ENCODE data around the gene TNS3. TPM values are rescaled to one million over a fixed set of nuclear protein-coding genes. Genes with fewer than 3 reads are reported as not detected.

Gene TNS3
- total RNA-seq, 1 donor from 2014 or later, result 92.9 TPM

DNA sequence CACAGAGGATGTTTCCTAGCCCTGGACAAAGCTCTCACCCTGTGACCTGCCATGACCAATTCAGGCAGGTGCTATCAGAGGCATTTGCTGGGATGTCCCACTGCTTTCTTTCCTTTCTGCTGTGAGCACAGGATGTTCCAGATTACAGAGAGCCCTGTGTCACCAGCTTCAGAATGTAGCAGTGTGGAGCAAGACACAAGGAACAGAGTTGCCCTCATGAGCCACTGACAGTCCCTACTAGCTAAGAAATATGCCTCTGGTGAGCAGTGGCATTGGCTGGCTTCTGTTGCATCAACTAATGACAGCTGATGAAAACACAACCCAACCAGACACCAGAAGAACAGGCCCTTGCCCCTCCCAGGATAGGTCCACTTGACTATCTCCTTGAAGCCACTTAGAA lies 337.2 kb downstream of the TNS3 start:
- Histone ChIP-seq H3K4me1 (ENCODE audit: insufficient read depth, low read length) (no peaks in the 10 kb centered on the region), H3K36me3 (ENCODE audit: insufficient read depth, low read length) (no peaks in the 10 kb centered on the region), H3K9ac (ENCODE audit: low read length) (no peak overlapping the region), H3K4me3 (ENCODE audit: insufficient read depth, low read depth, low read length) (no peak overlapping the region), H2AFZ (ENCODE audit: low read depth, low read length) (no peak overlapping the region), H3K79me2 (ENCODE audit: insufficient read depth, low read length) (no peaks in the 10 kb centered on the region), H3K4me2 (ENCODE audit: low read length) (no peak overlapping the region), H4K20me1 (ENCODE audit: insufficient read depth, low read length) (no peaks in the 10 kb centered on the region), H3K9me3 (ENCODE audit: insufficient read depth, low read depth, low read length) (no peaks in the 10 kb centered on the region), H3K27ac (ENCODE audit: low read depth, low read length) (no peak overlapping the region), H3K27me3 (ENCODE audit: insufficient read depth, low read length) (no peaks in the 10 kb centered on the region)
- no peak for FAIRE-seq
- Mint-ChIP-seq H3K9me3 (ENCODE audit: unreplicated experiment) (peaks cover 5% of the 10 kb centered on the region), H3K4me3 (ENCODE audit: unreplicated experiment) (no peak overlapping the region), H3K27me3 (ENCODE audit: low read depth, unreplicated experiment) (peaks cover 8% of the 10 kb centered on the region), H3K36me3 (ENCODE audit: low read depth, unreplicated experiment) (no peaks in the 10 kb centered on the region), H3K4me1 (ENCODE audit: low read depth, unreplicated experiment) (no peaks in the 10 kb centered on the region), H3K27ac (ENCODE audit: unreplicated experiment) (no peak overlapping the region)
- no peak for DNase-seq (ENCODE audit: low read depth)
- TF ChIP-seq CTCF (IDR thresholded peaks at IDR 0.05; ENCODE audit: insufficient read depth, low read depth, low read length), result no peak
- no peak for TF ChIP-seq EZH2 (IDR thresholded peaks at IDR 0.05; ENCODE audit: insufficient read depth, low read length)

DNA sequence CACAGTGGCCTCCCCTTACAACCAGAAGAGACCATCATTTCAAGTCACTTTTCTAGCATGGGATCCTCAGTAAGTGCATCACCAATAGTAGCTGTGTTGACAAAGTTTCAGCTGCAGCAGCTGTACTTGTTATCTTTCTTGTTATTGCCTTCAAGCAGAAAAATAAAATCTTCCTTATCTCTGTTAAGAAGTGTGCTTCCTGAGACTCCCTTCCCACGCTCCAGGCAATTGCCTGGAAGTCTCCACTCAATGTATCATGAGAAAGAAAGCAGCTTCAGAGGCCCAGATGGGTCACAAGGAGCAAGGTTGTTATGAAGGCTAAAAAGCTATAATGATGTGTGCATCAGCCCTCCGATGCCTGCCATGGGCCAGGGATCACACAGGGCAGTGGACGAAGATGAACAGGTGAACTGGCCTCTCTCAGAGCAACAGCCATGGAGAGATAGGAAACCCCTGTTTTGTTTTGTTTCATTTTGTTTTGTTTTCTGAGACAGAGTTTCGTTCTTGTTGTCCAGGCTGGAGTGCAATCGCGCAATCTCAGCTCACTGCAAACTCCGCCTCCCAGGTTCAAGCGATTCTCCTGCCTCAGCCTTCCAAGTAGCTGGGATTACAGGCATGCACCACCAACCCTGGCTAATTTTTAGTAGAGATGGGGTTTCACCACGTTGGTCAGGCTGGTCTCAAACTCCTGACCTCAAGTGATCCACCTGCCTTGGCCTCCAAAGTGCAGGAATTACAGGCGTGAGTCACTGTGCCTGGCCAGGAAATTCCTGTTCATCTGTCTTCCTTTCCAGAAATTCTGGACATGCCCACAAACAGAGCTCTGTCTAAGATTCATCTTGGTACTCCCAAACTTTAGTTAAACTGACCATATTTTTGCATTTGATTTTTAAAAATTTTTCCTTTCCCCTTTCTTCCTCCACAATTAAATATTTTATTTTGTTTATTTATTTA lies 340.5 kb downstream of the TNS3 start:
- no peaks in the 10 kb centered on the region for H3K4me1 ChIP-seq (ENCODE audit: insufficient read depth, low read length)
- no peaks in the 10 kb centered on the region for H3K27me3 ChIP-seq (ENCODE audit: insufficient read depth, low read length)
- no peaks in the 10 kb centered on the region for H3K36me3 ChIP-seq (ENCODE audit: insufficient read depth, low read length)
- no peak overlapping the region for H2AFZ ChIP-seq (ENCODE audit: low read depth, low read length)
- no peak for DNase-seq (ENCODE audit: low read depth)
- no peak for TF ChIP-seq EZH2 (IDR thresholded peaks at IDR 0.05; ENCODE audit: insufficient read depth, low read length)
- TF ChIP-seq CTCF (IDR thresholded peaks at IDR 0.05; ENCODE audit: insufficient read depth, low read depth, low read length), result no peak
- H3K4me1 Mint-ChIP-seq (ENCODE audit: low read depth, unreplicated experiment), result no peaks in the 10 kb centered on the region
- no peak overlapping the region for H3K27ac ChIP-seq (ENCODE audit: low read depth, low read length)
- H3K9me3 ChIP-seq (ENCODE audit: insufficient read depth, low read depth, low read length), result no peaks in the 10 kb centered on the region
- peaks cover 4% of the 10 kb centered on the region for H3K9me3 Mint-ChIP-seq (ENCODE audit: unreplicated experiment)
- no peaks in the 10 kb centered on the region for H3K79me2 ChIP-seq (ENCODE audit: insufficient read depth, low read length)
- no peak overlapping the region for H3K4me3 ChIP-seq (ENCODE audit: insufficient read depth, low read depth, low read length)
- H3K4me3 Mint-ChIP-seq (ENCODE audit: unreplicated experiment), result no peak overlapping the region
- H4K20me1 ChIP-seq (ENCODE audit: insufficient read depth, low read length), result no peaks in the 10 kb centered on the region
- H3K27ac Mint-ChIP-seq (ENCODE audit: unreplicated experiment), result no peak overlapping the region
- FAIRE-seq, result no peak
- H3K4me2 ChIP-seq (ENCODE audit: low read length), result no peak overlapping the region
- no peaks in the 10 kb centered on the region for H3K36me3 Mint-ChIP-seq (ENCODE audit: low read depth, unreplicated experiment)
- peaks cover 1% of the 10 kb centered on the region for H3K27me3 Mint-ChIP-seq (ENCODE audit: low read depth, unreplicated experiment)
- H3K9ac ChIP-seq (ENCODE audit: low read length), result no peak overlapping the region

GRCh38 chr7:47239931-47240421 lies 341.9 kb downstream of the TNS3 start:
- FAIRE-seq, result no peak
- Histone ChIP-seq H3K4me2 (ENCODE audit: low read length) (no peak overlapping the region), H3K9me3 (ENCODE audit: insufficient read depth, low read depth, low read length) (no peaks in the 10 kb centered on the region), H3K27me3 (ENCODE audit: insufficient read depth, low read length) (no peaks in the 10 kb centered on the region), H3K27ac (ENCODE audit: low read depth, low read length) (no peak overlapping the region), H3K4me1 (ENCODE audit: insufficient read depth, low read length) (no peaks in the 10 kb centered on the region), H3K79me2 (ENCODE audit: insufficient read depth, low read length) (no peaks in the 10 kb centered on the region), H3K9ac (ENCODE audit: low read length) (no peak overlapping the region), H4K20me1 (ENCODE audit: insufficient read depth, low read length) (no peaks in the 10 kb centered on the region), H2AFZ (ENCODE audit: low read depth, low read length) (no peak overlapping the region), H3K4me3 (ENCODE audit: insufficient read depth, low read depth, low read length) (no peak overlapping the region), H3K36me3 (ENCODE audit: insufficient read depth, low read length) (no peaks in the 10 kb centered on the region)
- no peak for DNase-seq (ENCODE audit: low read depth)
- Mint-ChIP-seq H3K27ac (ENCODE audit: unreplicated experiment) (no peak overlapping the region), H3K4me3 (ENCODE audit: unreplicated experiment) (no peak overlapping the region), H3K9me3 (ENCODE audit: unreplicated experiment) (peaks cover 4% of the 10 kb centered on the region), H3K4me1 (ENCODE audit: low read depth, unreplicated experiment) (no peaks in the 10 kb centered on the region), H3K36me3 (ENCODE audit: low read depth, unreplicated experiment) (no peaks in the 10 kb centered on the region), H3K27me3 (ENCODE audit: low read depth, unreplicated experiment) (no peaks in the 10 kb centered on the region)
- no peak for TF ChIP-seq EZH2 (IDR thresholded peaks at IDR 0.05; ENCODE audit: insufficient read depth, low read length)
- no peak for TF ChIP-seq CTCF (IDR thresholded peaks at IDR 0.05; ENCODE audit: insufficient read depth, low read depth, low read length)
